Stomach (tissue), 9 donors: ENCODE measurements around the gene RENBP. TPM values are rescaled to one million over a fixed set of nuclear protein-coding genes. Genes with fewer than 3 reads are reported as not detected.

ENCODE experiments used
- DNase-seq, 2 donors: peaks; one replicate each; pipeline versions ENCODE4 v3.0.0 to v3.0.0-alpha.2; 2013 to 2019
- H3K27ac ChIP-seq, 5 donors: fragments of 200-600 bp in 4 of 5; sonication (generic) in 4 of 5; one replicate each; pipeline ENCODE4 v1.5.1; 2013 to 2019; ENCODE audit warnings: mild to moderate bottlenecking in 1 of 5, moderate library complexity in 1 of 5
- H3K27me3 ChIP-seq, 3 donors: fragments of 200-600 bp; sonication (generic); one replicate each; pipeline ENCODE4 v1.5.1; 2017 to 2019; ENCODE audit warnings: mixed run types in 1 of 3
- H3K36me3 ChIP-seq, 4 donors: fragments of 200-600 bp; sonication (generic); 1 replicate in 3 of 4; 2 replicates in 1 of 4; pipeline ENCODE4 v1.5.1; 2016 to 2019
- H3K4me1 ChIP-seq, 4 donors: fragments of 200-600 bp; sonication (generic); one replicate each; pipeline ENCODE4 v1.5.1; 2016 to 2019
- H3K4me3 ChIP-seq, 4 donors: fragments of 200-600 bp; sonication (generic) in 3 of 4; one replicate each; pipeline ENCODE4 v1.5.1; 2016 to 2019; ENCODE audit warnings: mild to moderate bottlenecking in 1 of 4
- H3K9me3 ChIP-seq, 4 donors: fragments of 200-600 bp; sonication (generic); one replicate each; pipeline ENCODE4 v1.5.1; 2016 to 2019
- EP300 ChIP-seq: sonication (generic); formaldehyde crosslinking; IDR thresholded peaks from one replicate; pipeline ENCODE4 v1.6.1; 2017; ENCODE audit warnings: antibody characterized with exemption
- POLR2A ChIP-seq, 4 donors: fragments of 450-650 bp; IDR thresholded peaks; one replicate each; pipeline ENCODE4 v1.6.1; 2016; ENCODE audit warnings: antibody characterized with exemption in 4 of 4, control low read depth in 2 of 4, mild to moderate bottlenecking in 1 of 4, moderate library complexity in 1 of 4
- POLR2AphosphoS5 ChIP-seq, 3 donors: sonication (generic); formaldehyde crosslinking; IDR thresholded peaks; one replicate each; pipeline ENCODE4 v1.6.1; 2016; ENCODE audit warnings: antibody characterized with exemption in 3 of 3
- WGBS, 5 donors: extraction: QIAGEN DNeasy Blood & Tissue Kit in 3 of 5; methylation state at CpG; one replicate each; pipeline versions ENCODE4 v1.1.5 to v1.1.7; 2013 to 2018; 5-methylcytosine and 5-hydroxymethylcytosine counted together
- intact Hi-C: fragments of 100-400 bp; cut with DNase I; formaldehyde crosslinking; loops from one replicate; pipeline ENCODE4 v1.15.1; 2023; ENCODE audit warnings: low total_unique reads
- polyA plus RNA-seq, 3 donors: library from polyadenylated mRNA; stranded (reverse); fragments of 200-250 nt; gene quantifications; one replicate each; pipeline ENCODE4 v1.2.3, GENCODE V29; 2013
- total RNA-seq, 5 donors: library from RNA; depleted of rRNA; stranded (reverse); fragments of >200 nt; gene quantifications; one replicate each; pipeline versions ENCODE4 v1.1.0 to v1.2.3, GENCODE V29; 2014 to 2016
- TF ChIP-seq, protein P1 (sequence below), 7 experiments: fragments of 450-650 bp in 4 of 7; fragments of 200-600 bp in 3 of 7; sonication (generic) in 3 of 7; IDR thresholded peaks; one replicate each; pipeline ENCODE4 v1.5.1; 2016 to 2019; ENCODE audit warnings: antibody characterized with exemption in 7 of 7, control low read depth in 2 of 7, mild to moderate bottlenecking in 1 of 7
- donor health status: healthy with polysubstance abuse.
- donor health status: Bipolar disorder and iron deficiency.
- donor health status: healthy.

The RENBP gene
- total and polyA plus RNA-seq, 8 donors, result 2.3 to 12.7 (median 8.1) TPM; not detected in 3

DNA sequence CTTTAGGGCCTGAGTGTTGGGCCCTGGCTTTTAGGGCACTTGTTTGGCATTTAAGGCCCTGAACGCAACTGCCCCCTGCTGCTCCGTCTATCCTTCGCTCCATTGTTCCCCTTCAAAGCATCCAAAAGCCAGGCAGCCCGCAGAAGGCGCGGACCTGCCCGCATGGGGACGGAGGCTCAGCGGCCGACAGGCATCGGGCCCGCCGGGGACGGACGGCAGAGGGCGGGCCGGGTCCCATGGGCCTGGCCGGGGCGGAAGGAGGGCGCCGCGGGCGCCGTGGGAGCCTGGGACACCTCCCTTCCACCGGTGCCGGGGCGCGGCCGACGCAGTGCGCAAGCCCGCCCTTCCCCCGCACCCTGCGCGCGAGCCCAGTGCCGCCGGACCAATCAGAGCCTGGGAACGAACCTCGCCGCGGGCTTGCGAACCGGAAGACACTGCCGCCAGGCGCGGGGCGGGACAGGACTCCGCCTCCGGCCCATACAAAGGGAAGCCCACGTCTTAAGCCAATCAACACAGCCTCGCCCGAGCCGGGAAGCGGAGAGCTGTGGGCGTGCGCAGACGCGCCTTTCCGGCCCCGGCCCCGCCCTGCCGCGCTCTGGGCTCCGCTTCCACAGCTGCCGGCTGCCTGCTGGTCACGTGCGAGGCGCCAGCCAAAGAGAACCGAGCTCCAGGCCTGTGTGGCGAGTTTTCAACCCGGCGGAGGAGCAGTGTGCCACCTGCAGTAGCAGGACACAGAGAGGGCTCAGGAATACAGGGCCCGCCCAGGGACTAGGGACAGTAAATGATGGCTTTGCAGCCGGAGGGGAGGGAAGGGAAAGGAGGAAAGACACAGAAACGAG, 16.3 kb downstream of the RENBP start:
- Histone ChIP-seq H3K27me3 (peaks cover 0 to 6% (median 0%) of the 10 kb centered on the region in 3 donors), H3K4me1 (peaks cover 7 to 65% (median 44%) of the 10 kb centered on the region in 4 donors), H3K9me3 (no peaks in the 10 kb centered on the region), H3K4me3 (peak overlapping the region; percentile 45 to 59 (median 56)), H3K36me3 (peaks cover 4 to 36% (median 29%) of the 10 kb centered on the region in 4 donors), H3K27ac (peak overlapping the region; percentile 95 to 98 (median 96))
- TF ChIP-seq, protein P1, sequence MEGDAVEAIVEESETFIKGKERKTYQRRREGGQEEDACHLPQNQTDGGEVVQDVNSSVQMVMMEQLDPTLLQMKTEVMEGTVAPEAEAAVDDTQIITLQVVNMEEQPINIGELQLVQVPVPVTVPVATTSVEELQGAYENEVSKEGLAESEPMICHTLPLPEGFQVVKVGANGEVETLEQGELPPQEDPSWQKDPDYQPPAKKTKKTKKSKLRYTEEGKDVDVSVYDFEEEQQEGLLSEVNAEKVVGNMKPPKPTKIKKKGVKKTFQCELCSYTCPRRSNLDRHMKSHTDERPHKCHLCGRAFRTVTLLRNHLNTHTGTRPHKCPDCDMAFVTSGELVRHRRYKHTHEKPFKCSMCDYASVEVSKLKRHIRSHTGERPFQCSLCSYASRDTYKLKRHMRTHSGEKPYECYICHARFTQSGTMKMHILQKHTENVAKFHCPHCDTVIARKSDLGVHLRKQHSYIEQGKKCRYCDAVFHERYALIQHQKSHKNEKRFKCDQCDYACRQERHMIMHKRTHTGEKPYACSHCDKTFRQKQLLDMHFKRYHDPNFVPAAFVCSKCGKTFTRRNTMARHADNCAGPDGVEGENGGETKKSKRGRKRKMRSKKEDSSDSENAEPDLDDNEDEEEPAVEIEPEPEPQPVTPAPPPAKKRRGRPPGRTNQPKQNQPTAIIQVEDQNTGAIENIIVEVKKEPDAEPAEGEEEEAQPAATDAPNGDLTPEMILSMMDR (IDR thresholded peaks at IDR 0.05), result peak in 1 of 7 experiments; percentile 20
- TF ChIP-seq EP300, result no peak
- TF ChIP-seq POLR2A (IDR thresholded peaks at IDR 0.05), result no peak
- peak; percentile 54 to 80 (median 80) for TF ChIP-seq POLR2AphosphoS5 (IDR thresholded peaks at IDR 0.05)
- intact Hi-C loops, result no loop called here
- 0 to 21% (median 4%) methylated on average over 13 to 75 of the region's 76 CpGs for WGBS, 5 donors
- DNase-seq, result peak; percentile 96 to 99

DNA sequence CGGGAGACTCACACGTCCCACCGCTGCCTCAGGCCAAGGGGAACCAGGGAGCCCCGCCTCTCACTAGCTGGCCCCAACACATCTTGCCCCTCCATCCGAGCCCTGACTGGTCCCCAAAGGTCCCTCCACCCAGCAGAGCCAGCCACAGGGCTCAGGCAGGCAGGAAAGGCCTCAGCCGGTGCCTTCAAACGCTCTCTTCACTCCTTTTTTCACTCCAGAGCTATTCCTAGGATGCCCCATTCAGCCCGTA, 16.8 kb downstream of the RENBP start:
- Histone ChIP-seq H3K27ac (peak overlapping the region; percentile 95 to 98 (median 96)), H3K4me3 (peak overlapping the region; percentile 45 to 59 (median 56)), H3K27me3 (peaks cover 0 to 6% (median 0%) of the 10 kb centered on the region in 3 donors), H3K9me3 (no peaks in the 10 kb centered on the region), H3K4me1 (peaks cover 7 to 65% (median 48%) of the 10 kb centered on the region in 4 donors), H3K36me3 (peaks cover 4 to 35% (median 28%) of the 10 kb centered on the region in 4 donors)
- intact Hi-C loops, result no loop called here
- TF ChIP-seq EP300 (no peak), POLR2A (IDR thresholded peaks at IDR 0.05) (no peak), POLR2AphosphoS5 (IDR thresholded peaks at IDR 0.05) (no peak)
- TF ChIP-seq, protein P1 (IDR thresholded peaks at IDR 0.05), result no peak
- no peak for DNase-seq
- 0 to 47% (median 9%) methylated on average over 4 to 8 of the region's 8 CpGs for WGBS, 5 donors

DNA sequence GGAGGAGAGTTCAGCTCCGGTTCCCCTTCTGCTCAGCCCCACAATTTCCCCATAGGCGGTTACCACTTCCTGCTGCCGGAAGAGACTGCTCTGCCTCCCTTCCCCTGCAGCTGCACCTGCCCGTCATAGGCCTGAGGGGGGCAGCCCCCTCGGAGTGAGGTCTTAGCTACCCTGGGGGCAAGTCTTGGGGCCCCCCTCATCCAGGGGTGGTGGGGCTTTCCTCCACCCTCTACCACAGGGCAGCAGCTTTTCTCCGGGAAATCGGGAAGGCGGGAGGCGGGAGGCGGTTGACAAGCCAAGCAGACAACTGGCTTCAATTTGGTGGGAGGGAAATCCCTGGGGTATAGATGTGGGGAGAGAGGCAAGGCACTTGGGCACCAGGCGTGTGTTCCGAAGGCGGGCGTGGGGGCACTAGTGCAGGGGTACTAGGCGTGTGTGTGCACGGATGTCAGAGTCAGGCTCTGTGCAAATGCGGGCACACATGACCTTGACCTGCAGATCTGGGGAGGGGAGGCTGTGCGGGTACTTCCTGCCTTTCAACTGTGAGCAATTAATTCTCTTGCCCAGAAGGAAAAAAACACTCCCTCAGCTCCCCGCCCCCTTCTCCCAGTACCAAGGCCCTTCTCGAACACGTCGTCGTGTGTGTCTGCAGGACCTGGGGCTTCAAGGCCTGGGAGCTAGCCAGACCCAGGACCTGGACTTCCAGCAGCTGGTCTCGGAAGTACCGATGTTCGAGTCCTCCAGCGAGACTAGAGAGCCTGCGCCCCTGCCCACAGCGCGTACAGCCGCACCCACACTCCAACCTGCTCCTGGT, 17.4 kb downstream of the RENBP start:
- H3K27me3 ChIP-seq, result peaks cover 0 to 9% (median 0%) of the 10 kb centered on the region in 3 donors
- peaks cover 4 to 29% (median 24%) of the 10 kb centered on the region in 4 donors for H3K36me3 ChIP-seq
- H3K4me3 ChIP-seq, result peak overlapping the region; percentile 45 to 59 (median 56)
- peaks cover 7 to 65% (median 52%) of the 10 kb centered on the region in 4 donors for H3K4me1 ChIP-seq
- intact Hi-C loops, result no loop called here
- no peaks in the 10 kb centered on the region for H3K9me3 ChIP-seq
- TF ChIP-seq, protein P1 (IDR thresholded peaks at IDR 0.05), result no peak
- TF ChIP-seq POLR2A (IDR thresholded peaks at IDR 0.05) (no peak), POLR2AphosphoS5 (IDR thresholded peaks at IDR 0.05) (peak in 1 of 3 donors; percentile 45), EP300 (no peak)
- WGBS, 5 donors, result 4 to 44% (median 24%) methylated on average over 24 to 31 of the region's 31 CpGs; no CpG with 5 or more reads in 1 of the 5 donors
- H3K27ac ChIP-seq, result peak overlapping the region; percentile 95 to 98 (median 96)
- DNase-seq, result peak; percentile 57 to 87

DNA sequence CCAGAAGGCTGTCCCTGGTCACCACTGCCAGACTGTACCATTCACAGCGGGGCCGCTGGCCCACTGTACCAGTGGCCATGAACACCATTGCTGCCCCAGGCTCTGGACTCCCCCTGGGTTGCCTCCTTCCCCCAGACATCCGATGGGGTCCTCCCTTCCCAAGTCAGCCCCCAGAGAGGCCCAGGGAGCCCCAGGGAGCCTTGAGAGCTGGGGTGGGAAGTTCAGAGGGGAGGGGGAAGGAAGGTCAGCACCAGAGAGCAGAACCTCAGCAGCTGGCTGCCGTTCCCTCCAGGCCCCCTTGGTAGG, 17.9 kb downstream of the RENBP start:
- Histone ChIP-seq H3K36me3 (peaks cover 4 to 24% (median 18%) of the 10 kb centered on the region in 4 donors), H3K27me3 (peaks cover 0 to 15% (median 0%) of the 10 kb centered on the region in 3 donors), H3K27ac (peak overlapping the region; percentile 95 to 98 (median 96)), H3K4me3 (peak overlapping the region; percentile 32 to 59 (median 56)), H3K4me1 (peaks cover 7 to 67% (median 58%) of the 10 kb centered on the region in 4 donors), H3K9me3 (no peaks in the 10 kb centered on the region)
- intact Hi-C loops, result no loop called here
- TF ChIP-seq, protein P1 (IDR thresholded peaks at IDR 0.05), result no peak
- TF ChIP-seq POLR2A (IDR thresholded peaks at IDR 0.05), result no peak
- no peak for TF ChIP-seq EP300
- TF ChIP-seq POLR2AphosphoS5 (IDR thresholded peaks at IDR 0.05), result no peak
- no peak for DNase-seq
- 20 to 50% (median 30%) methylated on average over 1 to 4 of the region's 4 CpGs; no CpG with 5 or more reads in 1 of the 5 donors for WGBS, 5 donors
